WTC11 (cell line): ENCODE data around the gene BORCS5. TPM values are rescaled to one million over a fixed set of nuclear protein-coding genes. Genes with fewer than 3 reads are reported as not detected.

ENCODE experiments used
- ATAC-seq: fragments of 200-7000 bp; cut with Tn5 transposase; 2 replicates; pipeline ENCODE4 v1.10.0; 2021; ENCODE audit warnings: mild to moderate bottlenecking, moderate library complexity
- CTCF ChIA-PET: fragments of 300-600 bp; sonication (Branson Sonifier 250); formaldehyde crosslinking; loops from one replicate; lab custom pipeline; 2021; ENCODE audit warnings: antibody characterized with exemption; lab: Charles Lee
- POLR2A ChIA-PET: fragments of 350-600 bp; sonication (Branson Sonifier 250); formaldehyde crosslinking; loops from one replicate; lab custom pipeline; 2021; ENCODE audit warnings: antibody characterized with exemption; lab: Charles Lee
- DNase-seq: peaks from one replicate; pipeline ENCODE4 v3.0.0; 2021; ENCODE audit warnings: low spot score
- H3K27ac Mint-ChIP-seq: 2 replicates; pipeline ENCODE4 v1.8.0; 2021; ENCODE audit warnings: mixed read lengths
- H3K27me3 Mint-ChIP-seq: 2 replicates; pipeline ENCODE4 v1.8.0; 2021; ENCODE audit warnings: low read depth, mild to moderate bottlenecking, moderate library complexity, mixed read lengths
- H3K36me3 Mint-ChIP-seq: 2 replicates; pipeline ENCODE4 v1.8.0; 2021; ENCODE audit warnings: mixed read lengths
- H3K4me1 Mint-ChIP-seq: 2 replicates; pipeline ENCODE4 v1.8.0; 2022; ENCODE audit warnings: mixed read lengths
- H3K4me3 Mint-ChIP-seq: 2 replicates; pipeline ENCODE4 v1.8.0; 2021; ENCODE audit warnings: mild to moderate bottlenecking, moderate library complexity, mixed read lengths
- H3K9me3 Mint-ChIP-seq: 2 replicates; pipeline ENCODE4 v1.8.0; 2021; ENCODE audit warnings: mixed read lengths
- ATF1 ChIP-seq: sonication (generic); formaldehyde crosslinking; IDR thresholded peaks from 2 replicates; pipeline ENCODE4 v1.8.1; 2023; ENCODE audit warnings: mild to moderate bottlenecking, moderate library complexity, missing genetic modification reagents
- ATF3 ChIP-seq: sonication (generic); formaldehyde crosslinking; conservative IDR thresholded peaks from 2 replicates; pipeline ENCODE4 v1.8.1; 2022; ENCODE audit warnings: mild to moderate bottlenecking, missing genetic modification reagents
- CREM ChIP-seq: sonication (generic); formaldehyde crosslinking; IDR thresholded peaks from 2 replicates; pipeline ENCODE4 v1.8.1; 2022; ENCODE audit warnings: mild to moderate bottlenecking, missing genetic modification reagents, moderate library complexity
- ELF4 ChIP-seq: sonication (generic); formaldehyde crosslinking; IDR thresholded peaks from 2 replicates; pipeline ENCODE4 v1.8.1; 2022; ENCODE audit warnings: low read depth, mild to moderate bottlenecking, moderate library complexity, missing genetic modification reagents
- FOXP1 ChIP-seq: sonication (generic); formaldehyde crosslinking; IDR thresholded peaks from 2 replicates; pipeline ENCODE4 v1.8.0; 2022; ENCODE audit warnings: missing genetic modification reagents, mild to moderate bottlenecking, moderate library complexity, borderline replicate concordance
- GABPB1 ChIP-seq: sonication (generic); formaldehyde crosslinking; IDR thresholded peaks from 2 replicates; pipeline ENCODE4 v1.8.1; 2023; ENCODE audit warnings: mild to moderate bottlenecking, missing genetic modification reagents
- GTF2I ChIP-seq: fragments of 250-450 bp; sonication (Bioruptor Pico); conservative IDR thresholded peaks from 2 replicates; pipeline ENCODE4 v1.4.0; 2021; ENCODE audit warnings: mild to moderate bottlenecking
- HMGA2 ChIP-seq: fragments of 250-450 bp; sonication (Bioruptor Pico); IDR thresholded peaks from 2 replicates; pipeline ENCODE4 v1.4.0; 2021; ENCODE audit warnings: mild to moderate bottlenecking, moderate library complexity
- IRF2 ChIP-seq: sonication (generic); formaldehyde crosslinking; IDR thresholded peaks from 2 replicates; pipeline ENCODE4 v1.8.0; 2022; ENCODE audit warnings: low read depth, missing genetic modification reagents, borderline replicate concordance
- NFATC4 ChIP-seq: fragments of 250-450 bp; sonication (Bioruptor Pico); IDR thresholded peaks from 2 replicates; pipeline ENCODE4 v1.9.0; 2021; ENCODE audit warnings: mild to moderate bottlenecking
- NFE2L1 ChIP-seq: sonication (generic); formaldehyde crosslinking; IDR thresholded peaks from 2 replicates; pipeline ENCODE4 v1.8.1; 2023; ENCODE audit warnings: missing genetic modification reagents
- NR2C2 ChIP-seq: sonication (generic); formaldehyde crosslinking; IDR thresholded peaks from 2 replicates; pipeline ENCODE4 v1.8.0; 2022; ENCODE audit warnings: mild to moderate bottlenecking, missing genetic modification reagents
- PREB ChIP-seq: sonication (generic); formaldehyde crosslinking; IDR thresholded peaks from 2 replicates; pipeline ENCODE4 v1.8.1; 2022; ENCODE audit warnings: mild to moderate bottlenecking, missing genetic modification reagents, moderate library complexity, borderline replicate concordance
- RELA ChIP-seq: sonication (generic); formaldehyde crosslinking; IDR thresholded peaks from 2 replicates; pipeline ENCODE4 v1.8.1; 2022; ENCODE audit warnings: missing genetic modification reagents, mild to moderate bottlenecking, borderline replicate concordance
- SOX15 ChIP-seq: fragments of 250-450 bp; sonication (Bioruptor Pico); IDR thresholded peaks from 2 replicates; pipeline ENCODE4 v1.9.0; 2021; ENCODE audit warnings: mild to moderate bottlenecking
- ZNF232 ChIP-seq: sonication (generic); formaldehyde crosslinking; IDR thresholded peaks from 2 replicates; pipeline ENCODE4 v1.8.0; 2022; ENCODE audit warnings: mild to moderate bottlenecking, missing genetic modification reagents
- ZNF281 ChIP-seq: sonication (generic); formaldehyde crosslinking; IDR thresholded peaks from 2 replicates; pipeline ENCODE4 v1.8.0; 2023; ENCODE audit warnings: mild to moderate bottlenecking, missing genetic modification reagents
- ZNF671 ChIP-seq: fragments of 250-450 bp; sonication (Bioruptor Pico); IDR thresholded peaks from 2 replicates; pipeline ENCODE4 v1.8.0; 2021; ENCODE audit warnings: mild to moderate bottlenecking
- ZSCAN18 ChIP-seq: fragments of 250-450 bp; sonication (Bioruptor Pico); IDR thresholded peaks from 2 replicates; pipeline ENCODE4 v2.1.2; 2022; ENCODE audit warnings: mild to moderate bottlenecking, moderate library complexity
- total RNA-seq: library from RNA; stranded (reverse); gene quantifications from 3 replicates; pipeline ENCODE4 v1.2.3, GENCODE V29; 2021

Gene BORCS5
- total RNA-seq, 1 experiment from 2014 or later, result 16.4 TPM

GRCh38 chr12:12396694-12397093 is 39.8 kb downstream of the BORCS5 start:
- Mint-ChIP-seq H3K9me3 (peaks cover 12% of the 10 kb centered on the region), H3K27me3 (no peaks in the 10 kb centered on the region)
- POLR2A ChIA-PET, result no interaction called here
- no peak for DNase-seq
- TF ChIP-seq PREB (CRISPR knock-in tag), result no peak
- no peak for TF ChIP-seq GABPB1 (CRISPR knock-in tag)
- no peak for TF ChIP-seq IRF2 (CRISPR knock-in tag)
- no peak for TF ChIP-seq CREM
- TF ChIP-seq, all 79 proteins: peak for 0
- Mint-ChIP-seq H3K27ac (no peak overlapping the region), H3K36me3 (peaks cover 7% of the 10 kb centered on the region), H3K4me1 (peaks cover 31% of the 10 kb centered on the region), H3K4me3 (no peak overlapping the region)
- CTCF ChIA-PET, result no interaction called here
- no peak for ATAC-seq

GRCh38 chr12:12397184-12397583 is 40.3 kb downstream of the BORCS5 start:
- TF ChIP-seq ZNF281 (CRISPR knock-in tag), result no peak
- no peak for TF ChIP-seq ATF1 (CRISPR knock-in tag)
- no peak for TF ChIP-seq CREM
- no peak for TF ChIP-seq ATF3 (CRISPR knock-in tag)
- TF ChIP-seq ZNF671 (CRISPR knock-in tag), result no peak
- no peak for TF ChIP-seq FOXP1 (CRISPR knock-in tag)
- TF ChIP-seq NFE2L1 (CRISPR knock-in tag), result no peak
- no peak for TF ChIP-seq ZSCAN18 (CRISPR knock-in tag)
- no peak for TF ChIP-seq GTF2I (CRISPR knock-in tag)
- TF ChIP-seq, all 79 proteins: peak for 0
- ChIA-PET CTCF (interaction anchor here (2.5 kb wide), 1 partner anchor 340 kb away, joined by 10 read pairs; no protein-coding TSS in a partner anchor), POLR2A (no interaction called here)

GRCh38 chr12:12398026-12398859 is 41.4 kb downstream of the BORCS5 start:
- peaks cover 10% of the 10 kb centered on the region for H3K36me3 Mint-ChIP-seq
- POLR2A ChIA-PET, result interaction anchor here (0.7 kb wide), 1 partner anchor 85 kb away, joined by 3 read pairs; no protein-coding TSS in a partner anchor
- TF ChIP-seq ZNF281 (CRISPR knock-in tag) (no peak), NR2C2 (no peak), ELF4 (CRISPR knock-in tag) (no peak), RELA (CRISPR knock-in tag) (no peak), HMGA2 (CRISPR knock-in tag) (no peak), NFATC4 (CRISPR knock-in tag) (no peak), ZNF232 (CRISPR knock-in tag) (no peak), SOX15 (CRISPR knock-in tag) (no peak)
- TF ChIP-seq, all 79 proteins: peak for 0
- Mint-ChIP-seq H3K27ac (0 out of 2 replicates have a peak overlapping the region, but pooled peaks have one; percentile 92), H3K4me1 (peaks cover 33% of the 10 kb centered on the region), H3K27me3 (no peaks in the 10 kb centered on the region), H3K9me3 (peaks cover 16% of the 10 kb centered on the region), H3K4me3 (no peak overlapping the region)
- ATAC-seq (peak; percentile 20; the same call in 1 of the 2 replicates), DNase-seq (no peak)
- CTCF ChIA-PET, result interaction anchor here (0.8 to 2.5 kb wide), 6 partner anchors 13 to 339 kb away, joined by 3 to 10 read pairs (median 5); partner anchors contain the start of gene MANSC1

More at GRCh38 chr12:12397184-12397583, 40.3 kb downstream of the BORCS5 start:
- H3K9me3 Mint-ChIP-seq, result peaks cover 15% of the 10 kb centered on the region
- H3K4me1 Mint-ChIP-seq, result peaks cover 31% of the 10 kb centered on the region
- H3K27ac Mint-ChIP-seq, result no peak overlapping the region
- DNase-seq (no peak), ATAC-seq (no peak)
- H3K4me3 Mint-ChIP-seq, result no peak overlapping the region
- H3K27me3 Mint-ChIP-seq, result no peaks in the 10 kb centered on the region
- peaks cover 9% of the 10 kb centered on the region for H3K36me3 Mint-ChIP-seq
